HEK293 (cell line): ENCODE measurements around the gene TRIM62.

Source experiments
- BCL11B ChIP-seq: fragments of 450-650 bp; formaldehyde crosslinking; IDR thresholded peaks from 2 replicates; pipeline ENCODE4 v1.5.1; 2016; ENCODE audit warnings: low read depth, missing biosample characterization, missing genetic modification characterization
- HOXD13 ChIP-seq: sonication (generic); formaldehyde crosslinking; IDR thresholded peaks from 2 replicates; pipeline ENCODE4 v1.8.0; 2022; ENCODE audit warnings: missing genetic modification reagents, borderline replicate concordance
- KLF10 ChIP-seq: fragments of 450-650 bp; IDR thresholded peaks from 2 replicates; pipeline ENCODE4 v1.5.1; 2018; ENCODE audit warnings: missing biosample characterization, mild to moderate bottlenecking, missing genetic modification characterization
- KLF16 ChIP-seq: fragments of 450-650 bp; formaldehyde crosslinking; IDR thresholded peaks from 2 replicates; pipeline ENCODE4 v1.5.1; 2017; ENCODE audit warnings: missing biosample characterization, missing genetic modification characterization
- KLF8 ChIP-seq: fragments of 450-650 bp; formaldehyde crosslinking; IDR thresholded peaks from 2 replicates; pipeline ENCODE4 v1.5.1; 2016; ENCODE audit warnings: missing biosample characterization, missing genetic modification characterization
- SP7 ChIP-seq: fragments of 450-650 bp; formaldehyde crosslinking; IDR thresholded peaks from 2 replicates; pipeline ENCODE4 v1.5.1; 2016; ENCODE audit warnings: missing biosample characterization, missing genetic modification characterization
- WT1 ChIP-seq: fragments of 450-650 bp; formaldehyde crosslinking; IDR thresholded peaks from 2 replicates; pipeline ENCODE4 v1.5.1; 2016; ENCODE audit warnings: missing biosample characterization, missing genetic modification characterization
- ZBTB48 ChIP-seq: fragments of 450-650 bp; formaldehyde crosslinking; IDR thresholded peaks from 2 replicates; pipeline ENCODE4 v1.5.1; 2016; ENCODE audit warnings: missing biosample characterization, missing genetic modification characterization
- ZFP69B ChIP-seq: fragments of 450-650 bp; formaldehyde crosslinking; IDR thresholded peaks from 2 replicates; pipeline ENCODE4 v1.5.1; 2016; ENCODE audit warnings: missing biosample characterization, missing genetic modification characterization
- ZNF114 ChIP-seq: fragments of 450-650 bp; formaldehyde crosslinking; IDR thresholded peaks from 2 replicates; pipeline ENCODE4 v1.5.0; 2017; ENCODE audit warnings: missing biosample characterization, missing genetic modification characterization
- ZNF138 ChIP-seq: fragments of 450-650 bp; formaldehyde crosslinking; IDR thresholded peaks from 2 replicates; pipeline ENCODE4 v1.5.1; 2016; ENCODE audit warnings: missing biosample characterization, missing genetic modification characterization, borderline replicate concordance
- ZNF146 ChIP-seq: fragments of 450-650 bp; formaldehyde crosslinking; IDR thresholded peaks from 2 replicates; pipeline ENCODE4 v1.5.1; 2016; ENCODE audit warnings: missing biosample characterization, missing genetic modification characterization
- ZNF155 ChIP-seq: fragments of 450-650 bp; formaldehyde crosslinking; IDR thresholded peaks from 2 replicates; pipeline ENCODE4 v1.5.1; 2016; ENCODE audit warnings: missing biosample characterization, missing genetic modification characterization
- ZNF157 ChIP-seq: fragments of 450-650 bp; formaldehyde crosslinking; IDR thresholded peaks from 2 replicates; pipeline ENCODE4 v1.5.1; 2016; ENCODE audit warnings: missing biosample characterization, missing genetic modification characterization
- ZNF169 ChIP-seq: fragments of 450-650 bp; formaldehyde crosslinking; IDR thresholded peaks from 2 replicates; pipeline ENCODE4 v1.5.1; 2016; ENCODE audit warnings: missing biosample characterization, missing genetic modification characterization
- ZNF2 ChIP-seq: fragments of 450-650 bp; formaldehyde crosslinking; IDR thresholded peaks from 2 replicates; pipeline ENCODE4 v1.5.1; 2016; ENCODE audit warnings: missing biosample characterization, missing genetic modification characterization
- ZNF211 ChIP-seq: fragments of 450-650 bp; formaldehyde crosslinking; IDR thresholded peaks from 2 replicates; pipeline ENCODE4 v1.5.1; 2016; ENCODE audit warnings: low read depth, missing biosample characterization, missing genetic modification characterization
- ZNF223 ChIP-seq: fragments of 450-650 bp; formaldehyde crosslinking; IDR thresholded peaks from 2 replicates; pipeline ENCODE4 v1.5.1; 2016; ENCODE audit warnings: missing biosample characterization, missing genetic modification characterization
- ZNF274 ChIP-seq, 2 experiments: fragments of 200-500 bp in 1 of 2; fragments of 450-650 bp in 1 of 2; sonication (Bioruptor generic) in 1 of 2; formaldehyde crosslinking in 1 of 2; IDR thresholded peaks; 2 replicates each; pipeline versions ENCODE4 v1.5.1 to v1.6.1; 2014 to 2016; ENCODE audit warnings: borderline replicate concordance in 1 of 2, inconsistent platforms in 1 of 2, low read length in 1 of 2, missing biosample characterization in 1 of 2, missing genetic modification characterization in 1 of 2
- ZNF311 ChIP-seq: fragments of 450-650 bp; formaldehyde crosslinking; IDR thresholded peaks from 2 replicates; pipeline ENCODE4 v1.5.1; 2017; ENCODE audit warnings: missing biosample characterization, missing genetic modification characterization, borderline replicate concordance
- ZNF335 ChIP-seq: fragments of 450-650 bp; formaldehyde crosslinking; conservative IDR thresholded peaks from 2 replicates; pipeline ENCODE4 v1.5.1; 2016; ENCODE audit warnings: missing biosample characterization, missing genetic modification characterization
- ZNF433 ChIP-seq: fragments of 450-650 bp; formaldehyde crosslinking; IDR thresholded peaks from 2 replicates; pipeline ENCODE4 v1.5.1; 2016; ENCODE audit warnings: missing biosample characterization, missing genetic modification characterization, low read depth
- ZNF510 ChIP-seq: fragments of 450-650 bp; formaldehyde crosslinking; IDR thresholded peaks from 2 replicates; pipeline ENCODE4 v1.5.1; 2018; ENCODE audit warnings: mild to moderate bottlenecking, missing genetic modification characterization, missing biosample characterization; ENCODE audit not compliant: insufficient replicate concordance
- ZNF549 ChIP-seq: fragments of 450-650 bp; IDR thresholded peaks from 2 replicates; pipeline ENCODE4 v1.5.1; 2018; ENCODE audit warnings: missing biosample characterization, missing genetic modification characterization, mild to moderate bottlenecking, inconsistent platforms, moderate library complexity
- ZNF555 ChIP-seq: fragments of 450-650 bp; formaldehyde crosslinking; conservative IDR thresholded peaks from 2 replicates; pipeline ENCODE4 v1.5.1; 2017; ENCODE audit warnings: missing biosample characterization, mild to moderate bottlenecking, missing genetic modification characterization, inconsistent platforms
- ZNF560 ChIP-seq: fragments of 450-650 bp; formaldehyde crosslinking; IDR thresholded peaks from 2 replicates; pipeline ENCODE4 v1.5.1; 2017; ENCODE audit warnings: missing biosample characterization, missing genetic modification characterization, borderline replicate concordance
- ZNF585B ChIP-seq: fragments of 450-650 bp; formaldehyde crosslinking; IDR thresholded peaks from 2 replicates; pipeline ENCODE4 v1.5.1; 2016; ENCODE audit warnings: missing biosample characterization, missing genetic modification characterization
- ZNF610 ChIP-seq: fragments of 450-650 bp; formaldehyde crosslinking; IDR thresholded peaks from 2 replicates; pipeline ENCODE4 v1.5.1; 2016; ENCODE audit warnings: missing biosample characterization, missing genetic modification characterization, borderline replicate concordance
- ZNF658 ChIP-seq: fragments of 450-650 bp; formaldehyde crosslinking; IDR thresholded peaks from 2 replicates; pipeline ENCODE4; 2016; ENCODE audit warnings: missing biosample characterization, missing genetic modification characterization
- ZNF677 ChIP-seq: fragments of 450-650 bp; IDR thresholded peaks from 2 replicates; pipeline ENCODE4 v1.5.0; 2018; ENCODE audit warnings: missing biosample characterization, mild to moderate bottlenecking, missing genetic modification characterization, moderate library complexity
- ZNF837 ChIP-seq: fragments of 450-650 bp; formaldehyde crosslinking; IDR thresholded peaks from 2 replicates; pipeline ENCODE4 v1.5.1; 2016; ENCODE audit warnings: missing biosample characterization, missing genetic modification characterization
- ZSCAN5A ChIP-seq: fragments of 450-650 bp; formaldehyde crosslinking; IDR thresholded peaks from 2 replicates; pipeline ENCODE4 v1.5.1; 2016; ENCODE audit warnings: missing biosample characterization, missing genetic modification characterization
- TF ChIP-seq, protein P1 (sequence below): fragments of 450-650 bp; IDR thresholded peaks from 2 replicates; pipeline ENCODE4 v1.5.1; 2018; ENCODE audit warnings: missing biosample characterization, mild to moderate bottlenecking, missing genetic modification characterization
- TF ChIP-seq, protein P2 (sequence below): fragments of 450-650 bp; formaldehyde crosslinking; IDR thresholded peaks from 2 replicates; pipeline ENCODE4 v1.5.1; 2016; ENCODE audit warnings: missing biosample characterization, missing genetic modification characterization
- TF ChIP-seq, protein P3 (sequence below): fragments of 450-650 bp; formaldehyde crosslinking; IDR thresholded peaks from 2 replicates; pipeline ENCODE4 v1.5.1; 2016; ENCODE audit warnings: missing biosample characterization, missing genetic modification characterization
- TF ChIP-seq, protein P4 (sequence below): fragments of 450-650 bp; formaldehyde crosslinking; IDR thresholded peaks from 2 replicates; pipeline ENCODE4 v1.5.1; 2017; ENCODE audit warnings: missing biosample characterization, missing genetic modification characterization

TRIM62 gene

DNA sequence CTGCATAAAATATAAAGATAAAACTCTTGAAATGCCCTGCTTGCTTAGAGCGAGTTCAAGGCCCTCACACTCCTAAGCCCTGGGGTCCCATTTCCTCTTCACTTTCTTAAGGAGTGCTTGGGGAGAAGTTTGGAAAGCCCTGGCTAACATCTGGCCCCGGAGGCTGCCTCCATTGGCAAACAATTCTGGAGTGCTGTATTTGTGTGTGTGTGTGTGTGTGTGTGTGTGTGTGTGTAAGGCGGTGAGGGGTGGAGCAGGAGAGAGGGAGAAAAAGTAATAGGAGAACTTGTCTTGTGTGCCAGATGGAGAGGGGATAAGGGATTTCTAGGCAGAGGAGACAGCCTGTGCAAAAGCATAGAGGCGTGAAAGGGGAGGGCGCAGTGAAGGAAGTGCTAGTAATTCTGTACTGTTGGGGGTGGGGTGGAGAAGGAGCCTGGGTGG lies 578 bp upstream of the TRIM62 start (continued):
- TF ChIP-seq ZNF274 (IDR thresholded peaks at IDR 0.05; ENCODE audit: low read length) (no peak), ZNF274 (tag by site-specific recombination; IDR thresholded peaks at IDR 0.05; ENCODE audit: borderline replicate concordance) (no peak), ZNF211 (tag by site-specific recombination) (no peak), ZNF610 (tag by site-specific recombination) (no peak), ZNF146 (no peak), ZNF223 (tag by site-specific recombination) (no peak), ZNF2 (tag by site-specific recombination) (0 out of 2 replicates have a peak, but pooled peaks have one; percentile 14), ZNF677 (tag by site-specific recombination) (no peak), ZNF837 (no peak), ZNF510 (tag by site-specific recombination) (no peak), ZFP69B (tag by site-specific recombination) (0 out of 2 replicates have a peak, but pooled peaks have one; percentile 46), ZNF157 (tag by site-specific recombination) (no peak), ZNF549 (no peak), WT1 (no peak), ZNF560 (no peak), ZNF555 (tag by site-specific recombination) (no peak), ZNF658 (tag by site-specific recombination) (no peak), SP7 (tag by site-specific recombination) (0 out of 2 replicates have a peak, but pooled peaks have one; percentile 23), ZBTB48 (tag by site-specific recombination) (0 out of 2 replicates have a peak, but pooled peaks have one; percentile 19), ZNF155 (no peak), BCL11B (tag by site-specific recombination) (no peak), ZNF433 (tag by site-specific recombination) (no peak), KLF16 (tag by site-specific recombination) (no peak), KLF10 (tag by site-specific recombination) (no peak), ZSCAN5A (tag by site-specific recombination) (no peak), KLF8 (tag by site-specific recombination) (no peak), ZNF169 (tag by site-specific recombination) (no peak), ZNF335 (tag by site-specific recombination) (peak; percentile 87), ZNF311 (tag by site-specific recombination) (no peak), ZNF585B (no peak), ZNF114 (tag by site-specific recombination) (no peak), ZNF138 (no peak), HOXD13 (CRISPR knock-in tag) (no peak)
- TF ChIP-seq, protein P1, sequence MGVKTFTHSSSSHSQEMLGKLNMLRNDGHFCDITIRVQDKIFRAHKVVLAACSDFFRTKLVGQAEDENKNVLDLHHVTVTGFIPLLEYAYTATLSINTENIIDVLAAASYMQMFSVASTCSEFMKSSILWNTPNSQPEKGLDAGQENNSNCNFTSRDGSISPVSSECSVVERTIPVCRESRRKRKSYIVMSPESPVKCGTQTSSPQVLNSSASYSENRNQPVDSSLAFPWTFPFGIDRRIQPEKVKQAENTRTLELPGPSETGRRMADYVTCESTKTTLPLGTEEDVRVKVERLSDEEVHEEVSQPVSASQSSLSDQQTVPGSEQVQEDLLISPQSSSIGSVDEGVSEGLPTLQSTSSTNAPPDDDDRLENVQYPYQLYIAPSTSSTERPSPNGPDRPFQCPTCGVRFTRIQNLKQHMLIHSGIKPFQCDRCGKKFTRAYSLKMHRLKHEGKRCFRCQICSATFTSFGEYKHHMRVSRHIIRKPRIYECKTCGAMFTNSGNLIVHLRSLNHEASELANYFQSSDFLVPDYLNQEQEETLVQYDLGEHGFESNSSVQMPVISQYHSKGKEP (tag by site-specific recombination), result no peak
- TF ChIP-seq, protein P2, sequence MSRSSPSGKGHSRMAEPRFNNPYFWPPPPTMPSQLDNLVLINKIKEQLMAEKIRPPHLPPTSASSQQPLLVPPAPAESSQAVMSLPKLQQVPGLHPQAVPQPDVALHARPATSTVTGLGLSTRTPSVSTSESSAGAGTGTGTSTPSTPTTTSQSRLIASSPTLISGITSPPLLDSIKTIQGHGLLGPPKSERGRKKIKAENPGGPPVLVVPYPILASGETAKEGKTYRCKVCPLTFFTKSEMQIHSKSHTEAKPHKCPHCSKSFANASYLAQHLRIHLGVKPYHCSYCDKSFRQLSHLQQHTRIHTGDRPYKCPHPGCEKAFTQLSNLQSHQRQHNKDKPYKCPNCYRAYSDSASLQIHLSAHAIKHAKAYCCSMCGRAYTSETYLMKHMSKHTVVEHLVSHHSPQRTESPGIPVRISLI (tag by site-specific recombination), result no peak
- TF ChIP-seq, protein P3, sequence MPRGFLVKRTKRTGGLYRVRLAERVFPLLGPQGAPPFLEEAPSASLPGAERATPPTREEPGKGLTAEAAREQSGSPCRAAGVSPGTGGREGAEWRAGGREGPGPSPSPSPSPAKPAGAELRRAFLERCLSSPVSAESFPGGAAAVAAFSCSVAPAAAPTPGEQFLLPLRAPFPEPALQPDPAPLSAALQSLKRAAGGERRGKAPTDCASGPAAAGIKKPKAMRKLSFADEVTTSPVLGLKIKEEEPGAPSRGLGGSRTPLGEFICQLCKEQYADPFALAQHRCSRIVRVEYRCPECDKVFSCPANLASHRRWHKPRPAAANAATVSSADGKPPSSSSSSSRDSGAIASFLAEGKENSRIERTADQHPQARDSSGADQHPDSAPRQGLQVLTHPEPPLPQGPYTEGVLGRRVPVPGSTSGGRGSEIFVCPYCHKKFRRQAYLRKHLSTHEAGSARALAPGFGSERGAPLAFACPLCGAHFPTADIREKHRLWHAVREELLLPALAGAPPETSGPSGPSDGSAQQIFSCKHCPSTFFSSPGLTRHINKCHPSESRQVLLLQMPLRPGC, result no peak
- TF ChIP-seq, protein P4, sequence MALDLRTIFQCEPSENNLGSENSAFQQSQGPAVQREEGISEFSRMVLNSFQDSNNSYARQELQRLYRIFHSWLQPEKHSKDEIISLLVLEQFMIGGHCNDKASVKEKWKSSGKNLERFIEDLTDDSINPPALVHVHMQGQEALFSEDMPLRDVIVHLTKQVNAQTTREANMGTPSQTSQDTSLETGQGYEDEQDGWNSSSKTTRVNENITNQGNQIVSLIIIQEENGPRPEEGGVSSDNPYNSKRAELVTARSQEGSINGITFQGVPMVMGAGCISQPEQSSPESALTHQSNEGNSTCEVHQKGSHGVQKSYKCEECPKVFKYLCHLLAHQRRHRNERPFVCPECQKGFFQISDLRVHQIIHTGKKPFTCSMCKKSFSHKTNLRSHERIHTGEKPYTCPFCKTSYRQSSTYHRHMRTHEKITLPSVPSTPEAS, result peak; percentile 93
